Effector CD4-positive, alpha-beta T cell (primary cell): Measurements from ENCODE around the gene SLC26A4.
A peak's percentile ranks its signal among the peaks of the same experiment; 100 is the strongest.

ENCODE experiments used
- DNase-seq: peaks from one replicate; pipeline ENCODE4 v3.0.0-alpha.2; 2020

The SLC26A4 gene

GRCh38 chr7:107697321-107698049, 36.9 kb downstream of the SLC26A4 start:
- DNase-seq: no peak

GRCh38 chr7:107700570-107700969, 39.9 kb downstream of the SLC26A4 start:
- no peak for DNase-seq

GRCh38 chr7:107701191-107701590, 40.6 kb downstream of the SLC26A4 start:
- DNase-seq: no peak

- no peak for DNase-seq
Observed at GRCh38 chr7:107703219-107703618, 42.6 kb downstream of the SLC26A4 start.

- DNase-seq: no peak
Observed at GRCh38 chr7:107703872-107704271, 43.2 kb downstream of the SLC26A4 start.

GRCh38 chr7:107708956-107709355, 48.3 kb downstream of the SLC26A4 start:
- DNase-seq: no peak

GRCh38 chr7:107711301-107711700, 50.7 kb downstream of the SLC26A4 start:
- no peak for DNase-seq

GRCh38 chr7:107712025-107712424, 51.4 kb downstream of the SLC26A4 start:
- DNase-seq: no peak

GRCh38 chr7:107712896-107713295, 52.3 kb downstream of the SLC26A4 start:
- DNase-seq: no peak

GRCh38 chr7:107715531-107715930, 54.9 kb downstream of the SLC26A4 start:
- DNase-seq: no peak

GRCh38 chr7:107718456-107719193, 58.0 kb downstream of the SLC26A4 start:
- DNase-seq: no peak

- no peak for DNase-seq
Observed at GRCh38 chr7:107721286-107721685, 60.7 kb downstream of the SLC26A4 start.

- no peak for DNase-seq
Observed at GRCh38 chr7:107723255-107723654, 62.6 kb downstream of the SLC26A4 start.

- DNase-seq: peak; percentile 52
Observed at GRCh38 chr7:107725138-107725740, 64.6 kb downstream of the SLC26A4 start.

GRCh38 chr7:107726356-107727130, 65.9 kb downstream of the SLC26A4 start:
- no peak for DNase-seq

GRCh38 chr7:107728276-107728675, 67.6 kb downstream of the SLC26A4 start:
- no peak for DNase-seq

- DNase-seq: no peak
Observed at GRCh38 chr7:107742678-107743566, 82.3 kb downstream of the SLC26A4 start.

- DNase-seq: peak; percentile 98
Observed at GRCh38 chr7:107743567-107744344, 83.1 kb downstream of the SLC26A4 start, which contains the start of gene CBLL1. Gene CBLL1 (plus strand): TSS chr7:107744142. CDS start chr7:107744164, 22 bp downstream.

- no peak for DNase-seq
Observed at GRCh38 chr7:107744345-107744750, 83.7 kb downstream of the SLC26A4 start.

GRCh38 chr7:107746006-107746405, 85.4 kb downstream of the SLC26A4 start:
- no peak for DNase-seq

GRCh38 chr7:107751113-107751512, 90.5 kb downstream of the SLC26A4 start:
- no peak for DNase-seq
